SK-N-SH treated with all-trans-retinoic acid at 6 μM for 48 hours (cell line): ENCODE data around the gene PAN2.
"Not testable (repeated sequence)": the region's sequence is repeated elsewhere in the genome, so short reads cannot be mapped to it uniquely, and the experiment has no call there.

Source experiments
- BACH2 ChIP-seq: fragments of 250-450 bp; sonication (Bioruptor Pico); IDR thresholded peaks from 2 replicates; pipeline ENCODE4 v1.9.0; 2021; ENCODE audit warnings: mild to moderate bottlenecking, borderline replicate concordance
- RARB ChIP-seq: fragments of 250-450 bp; sonication (Bioruptor Pico); IDR thresholded peaks from 2 replicates; pipeline ENCODE4 v1.8.0; 2021; ENCODE audit warnings: mild to moderate bottlenecking, moderate library complexity
- ZFP3 ChIP-seq: fragments of 250-450 bp; sonication (Bioruptor Pico); IDR thresholded peaks from 2 replicates; pipeline ENCODE4 v1.5.0; 2020; ENCODE audit warnings: mild to moderate bottlenecking, moderate library complexity
- ZNF70 ChIP-seq: fragments of 450-650 bp; formaldehyde crosslinking; IDR thresholded peaks from 2 replicates; pipeline ENCODE4 v1.5.0; 2020; ENCODE audit warnings: mild to moderate bottlenecking, moderate library complexity
- TF ChIP-seq, protein P1 (sequence below): fragments of 250-450 bp; sonication (Bioruptor Pico); IDR thresholded peaks from 2 replicates; pipeline ENCODE4 v1.8.0; 2020; ENCODE audit warnings: mild to moderate bottlenecking, moderate library complexity, borderline replicate concordance

DNA sequence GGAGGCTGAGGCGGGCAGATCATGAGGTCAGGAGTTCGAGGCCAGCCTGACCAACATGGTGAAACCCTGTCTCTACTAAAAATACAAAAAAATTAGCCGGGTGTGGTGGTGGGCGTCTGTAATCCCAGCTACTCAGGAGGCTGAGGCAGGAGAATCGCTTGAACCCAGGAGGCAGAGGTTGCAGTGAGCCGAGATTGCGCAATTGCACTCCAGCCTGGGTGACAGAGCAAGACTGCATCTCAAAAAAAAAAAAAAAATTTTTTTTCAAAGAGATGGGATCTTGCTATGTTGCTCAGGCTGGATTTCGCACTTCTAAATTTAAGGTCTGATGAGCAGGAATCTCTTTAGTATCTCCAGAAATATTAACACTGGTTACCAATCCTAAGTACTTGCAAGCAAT lies 12.2 kb downstream of the PAN2 start:
- TF ChIP-seq ZNF70; RARB (CRISPR knock-in tag); BACH2; ZFP3: not testable (repeated sequence)
- TF ChIP-seq, protein P1, sequence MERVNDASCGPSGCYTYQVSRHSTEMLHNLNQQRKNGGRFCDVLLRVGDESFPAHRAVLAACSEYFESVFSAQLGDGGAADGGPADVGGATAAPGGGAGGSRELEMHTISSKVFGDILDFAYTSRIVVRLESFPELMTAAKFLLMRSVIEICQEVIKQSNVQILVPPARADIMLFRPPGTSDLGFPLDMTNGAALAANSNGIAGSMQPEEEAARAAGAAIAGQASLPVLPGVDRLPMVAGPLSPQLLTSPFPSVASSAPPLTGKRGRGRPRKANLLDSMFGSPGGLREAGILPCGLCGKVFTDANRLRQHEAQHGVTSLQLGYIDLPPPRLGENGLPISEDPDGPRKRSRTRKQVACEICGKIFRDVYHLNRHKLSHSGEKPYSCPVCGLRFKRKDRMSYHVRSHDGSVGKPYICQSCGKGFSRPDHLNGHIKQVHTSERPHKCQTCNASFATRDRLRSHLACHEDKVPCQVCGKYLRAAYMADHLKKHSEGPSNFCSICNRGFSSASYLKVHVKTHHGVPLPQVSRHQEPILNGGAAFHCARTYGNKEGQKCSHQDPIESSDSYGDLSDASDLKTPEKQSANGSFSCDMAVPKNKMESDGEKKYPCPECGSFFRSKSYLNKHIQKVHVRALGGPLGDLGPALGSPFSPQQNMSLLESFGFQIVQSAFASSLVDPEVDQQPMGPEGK (CRISPR knock-in tag) = not testable (repeated sequence)
